ENCODE data around the gene WIPF1.
A peak's percentile ranks its signal among the peaks of the same experiment; 100 is the strongest.

WIPF1 gene

DNA sequence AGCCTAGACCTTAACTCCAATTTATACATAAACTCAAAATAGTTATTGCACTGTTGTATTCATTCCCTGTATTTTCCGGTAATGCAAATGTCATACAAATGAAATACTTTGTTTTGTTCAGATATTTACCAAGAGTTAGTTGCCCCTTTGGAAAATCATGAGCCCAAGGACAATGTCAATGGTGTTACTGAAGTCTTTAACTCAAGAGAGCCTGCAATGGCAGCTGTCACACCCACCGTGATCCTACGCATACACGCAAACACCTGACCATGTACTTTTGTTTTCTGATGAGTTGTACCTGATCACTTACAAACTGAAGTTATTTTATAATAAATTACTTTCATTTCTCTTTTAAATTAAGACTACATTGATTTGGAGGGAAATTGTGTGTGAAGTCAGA lies 11.7 kb upstream of the WIPF1 start:
- H3K36me3 ChIP-seq: peaks cover 86% of the 10 kb centered on the region
- peaks cover 16 to 44% of the 10 kb centered on the region in 2 experiments for H3K4me1 ChIP-seq (ENCODE audit: control insufficient read depth in 1 of 2, insufficient read depth in 1 of 2, low read depth in 1 of 2, low read length in 1 of 2)
- H3K27me3 ChIP-seq: no peaks in the 10 kb centered on the region
- H3K4me3 ChIP-seq (ENCODE audit: low read depth in 1 of 2, low read length in 1 of 2): no peak overlapping the region
- TF ChIP-seq, protein P1, sequence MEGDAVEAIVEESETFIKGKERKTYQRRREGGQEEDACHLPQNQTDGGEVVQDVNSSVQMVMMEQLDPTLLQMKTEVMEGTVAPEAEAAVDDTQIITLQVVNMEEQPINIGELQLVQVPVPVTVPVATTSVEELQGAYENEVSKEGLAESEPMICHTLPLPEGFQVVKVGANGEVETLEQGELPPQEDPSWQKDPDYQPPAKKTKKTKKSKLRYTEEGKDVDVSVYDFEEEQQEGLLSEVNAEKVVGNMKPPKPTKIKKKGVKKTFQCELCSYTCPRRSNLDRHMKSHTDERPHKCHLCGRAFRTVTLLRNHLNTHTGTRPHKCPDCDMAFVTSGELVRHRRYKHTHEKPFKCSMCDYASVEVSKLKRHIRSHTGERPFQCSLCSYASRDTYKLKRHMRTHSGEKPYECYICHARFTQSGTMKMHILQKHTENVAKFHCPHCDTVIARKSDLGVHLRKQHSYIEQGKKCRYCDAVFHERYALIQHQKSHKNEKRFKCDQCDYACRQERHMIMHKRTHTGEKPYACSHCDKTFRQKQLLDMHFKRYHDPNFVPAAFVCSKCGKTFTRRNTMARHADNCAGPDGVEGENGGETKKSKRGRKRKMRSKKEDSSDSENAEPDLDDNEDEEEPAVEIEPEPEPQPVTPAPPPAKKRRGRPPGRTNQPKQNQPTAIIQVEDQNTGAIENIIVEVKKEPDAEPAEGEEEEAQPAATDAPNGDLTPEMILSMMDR (IDR thresholded peaks at IDR 0.05): no peak
- peak overlapping the region; percentile 80 for H3K27ac ChIP-seq
- no peaks in the 10 kb centered on the region for H3K9me3 ChIP-seq

DNA sequence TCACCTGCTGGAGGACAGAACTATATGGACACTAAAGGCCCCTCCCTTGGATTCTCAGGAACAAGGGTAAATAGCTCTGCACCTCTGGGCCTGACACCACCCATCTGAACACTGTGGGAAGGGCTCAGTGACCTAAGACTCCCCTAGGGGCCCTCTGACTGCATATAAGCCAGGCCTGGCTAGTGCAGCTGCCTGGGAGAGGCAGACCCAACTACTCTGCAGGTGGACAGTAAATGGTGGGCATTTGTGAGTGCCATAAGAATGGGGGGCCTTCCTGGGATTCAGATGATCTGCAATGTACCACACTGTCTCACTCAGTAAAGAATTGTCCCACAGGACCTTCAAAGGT lies 11.2 kb upstream of the WIPF1 start:
- Histone ChIP-seq H3K27ac (peak overlapping the region; percentile 80), H3K36me3 (peaks cover 82% of the 10 kb centered on the region), H3K4me3 (ENCODE audit: low read depth in 1 of 2, low read length in 1 of 2) (no peak overlapping the region), H3K9me3 (no peaks in the 10 kb centered on the region), H3K27me3 (no peaks in the 10 kb centered on the region), H3K4me1 (ENCODE audit: control insufficient read depth in 1 of 2, insufficient read depth in 1 of 2, low read depth in 1 of 2, low read length in 1 of 2) (peaks cover 16 to 46% of the 10 kb centered on the region in 2 experiments)
- TF ChIP-seq, protein P1 (IDR thresholded peaks at IDR 0.05): no peak

DNA sequence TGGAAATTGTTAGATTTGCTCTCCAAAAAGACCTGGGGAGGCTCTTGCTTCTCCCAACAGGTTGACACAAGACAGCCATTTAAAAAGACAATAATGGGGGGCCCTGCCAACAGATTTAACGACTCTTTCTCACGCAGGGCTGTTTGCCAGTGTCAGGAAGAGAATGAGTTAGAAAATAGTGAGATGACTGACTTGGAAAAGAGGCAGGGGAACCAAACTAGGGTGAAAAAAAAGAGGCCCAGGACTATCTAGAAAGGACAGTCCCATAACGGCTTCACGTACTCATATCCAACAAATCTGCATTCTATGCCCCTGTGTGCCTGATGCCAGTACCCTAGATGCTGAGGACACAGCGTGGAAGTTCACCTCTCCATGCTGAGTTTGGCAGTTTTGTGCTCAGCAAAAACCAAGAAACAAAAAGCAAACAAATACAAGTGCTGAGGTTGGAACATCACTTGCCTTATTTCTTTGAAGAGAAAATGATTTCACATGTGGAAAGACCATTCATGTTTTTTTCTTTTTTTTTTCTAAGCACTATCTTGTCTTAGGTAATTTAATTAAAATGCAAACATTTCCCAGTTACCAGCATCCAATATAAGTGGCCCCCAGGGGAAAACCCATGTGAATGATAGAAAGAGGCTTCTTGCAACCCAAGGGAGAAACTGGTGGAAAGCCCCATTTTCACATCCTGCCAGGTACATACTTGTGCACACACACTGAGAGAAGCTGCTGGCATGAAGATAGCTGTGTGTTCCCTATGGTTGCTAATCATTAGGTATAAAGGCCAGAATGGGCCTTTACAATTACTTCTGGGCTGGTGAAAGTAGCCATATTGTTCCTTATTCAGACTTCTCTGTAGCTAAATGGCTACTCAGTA lies 10.6 kb upstream of the WIPF1 start:
- TF ChIP-seq, protein P1 (IDR thresholded peaks at IDR 0.05): no peak
- peaks cover 76% of the 10 kb centered on the region for H3K36me3 ChIP-seq
- no peaks in the 10 kb centered on the region for H3K27me3 ChIP-seq
- H3K27ac ChIP-seq: peak overlapping the region; percentile 80
- H3K9me3 ChIP-seq: no peaks in the 10 kb centered on the region
- H3K4me1 ChIP-seq (ENCODE audit: control insufficient read depth in 1 of 2, insufficient read depth in 1 of 2, low read depth in 1 of 2, low read length in 1 of 2): peaks cover 14 to 46% of the 10 kb centered on the region in 2 experiments
- no peak overlapping the region for H3K4me3 ChIP-seq (ENCODE audit: low read depth in 1 of 2, low read length in 1 of 2)

DNA sequence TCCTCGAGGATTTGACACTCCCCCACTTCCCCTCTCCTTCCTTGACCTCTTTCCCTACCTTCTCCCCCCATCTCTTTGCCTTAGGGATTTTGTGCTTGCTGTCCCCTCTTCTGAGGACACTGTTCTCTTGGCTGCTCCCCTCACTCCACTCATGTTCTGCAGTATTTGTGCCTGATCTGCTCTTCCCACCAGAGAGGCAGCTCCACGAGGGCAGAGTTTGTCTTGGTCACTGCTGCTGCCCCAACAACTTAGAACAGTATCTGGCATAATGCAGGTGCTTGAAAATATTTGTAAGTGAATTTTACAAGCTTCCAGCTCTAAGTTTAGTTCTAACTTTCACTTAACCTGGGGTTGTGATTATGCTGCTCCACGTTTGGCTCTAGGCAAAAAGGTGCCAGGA lies 10.0 kb upstream of the WIPF1 start:
- H3K4me1 ChIP-seq (ENCODE audit: control insufficient read depth in 1 of 2, insufficient read depth in 1 of 2, low read depth in 1 of 2, low read length in 1 of 2): peaks cover 13 to 47% of the 10 kb centered on the region in 2 experiments
- no peaks in the 10 kb centered on the region for H3K27me3 ChIP-seq
- peaks cover 74% of the 10 kb centered on the region for H3K36me3 ChIP-seq
- TF ChIP-seq, protein P1 (IDR thresholded peaks at IDR 0.05): no peak
- H3K27ac ChIP-seq: peak overlapping the region; percentile 80
- no peaks in the 10 kb centered on the region for H3K9me3 ChIP-seq
- no peak overlapping the region for H3K4me3 ChIP-seq (ENCODE audit: low read depth in 1 of 2, low read length in 1 of 2)

DNA sequence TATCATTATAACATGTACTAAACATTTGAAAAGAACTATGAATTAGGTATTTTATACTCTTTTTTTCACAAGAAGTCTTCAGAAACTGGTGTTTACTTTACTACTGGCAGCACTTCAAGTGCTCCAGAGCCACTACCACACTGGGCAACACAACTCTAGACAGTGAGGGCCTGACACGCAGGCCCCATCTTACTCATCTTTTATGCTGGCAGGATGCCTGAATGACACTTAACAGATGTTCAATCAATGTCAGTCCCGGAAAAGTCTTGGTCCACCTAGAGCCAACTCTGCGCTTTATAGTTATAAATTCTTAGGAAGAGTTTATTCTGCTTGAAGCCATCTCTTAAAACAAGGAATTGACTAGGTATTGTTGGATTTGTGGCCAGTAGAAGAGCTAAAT lies 8.7 kb upstream of the WIPF1 start:
- H3K4me1 ChIP-seq (ENCODE audit: control insufficient read depth in 1 of 2, insufficient read depth in 1 of 2, low read depth in 1 of 2, low read length in 1 of 2): peaks cover 13 to 51% of the 10 kb centered on the region in 2 experiments
- no peaks in the 10 kb centered on the region for H3K27me3 ChIP-seq
- H3K36me3 ChIP-seq: peaks cover 74% of the 10 kb centered on the region
- peak overlapping the region; percentile 80 for H3K27ac ChIP-seq
- no peak overlapping the region for H3K4me3 ChIP-seq (ENCODE audit: low read depth in 1 of 2, low read length in 1 of 2)
- H3K9me3 ChIP-seq: no peaks in the 10 kb centered on the region
- TF ChIP-seq, protein P1 (IDR thresholded peaks at IDR 0.05): no peak
